GM21786 (cell line): ENCODE data around the gene ZNF536.

Source experiments
- ATAC-seq: cut with Tn5 transposase; IDR thresholded peaks from one replicate; pipeline ENCODE4 v1.9.1; 2021; ENCODE audit not compliant: unreplicated experiment

Gene ZNF536

GRCh38 chr19:30520735-30521479 lies 148.7 kb downstream of the ZNF536 start:
- ATAC-seq = no peak

GRCh38 chr19:30521937-30522336 lies 149.8 kb downstream of the ZNF536 start:
- ATAC-seq = no peak

- ATAC-seq = no peak
These were observed 150.2 kb downstream of the ZNF536 start for GRCh38 chr19:30522341-30522740.

- no peak for ATAC-seq
These were observed 151.6 kb downstream of the ZNF536 start for GRCh38 chr19:30523791-30524190.

GRCh38 chr19:30525383-30525782 lies 153.2 kb downstream of the ZNF536 start:
- no peak for ATAC-seq

GRCh38 chr19:30528919-30529318 lies 156.7 kb downstream of the ZNF536 start:
- no peak for ATAC-seq

GRCh38 chr19:30529876-30530275 lies 157.7 kb downstream of the ZNF536 start:
- ATAC-seq = no peak

GRCh38 chr19:30530751-30531150 lies 158.6 kb downstream of the ZNF536 start:
- ATAC-seq = no peak

GRCh38 chr19:30535011-30535410 lies 162.8 kb downstream of the ZNF536 start:
- ATAC-seq = no peak

GRCh38 chr19:30536975-30537374 lies 164.8 kb downstream of the ZNF536 start:
- ATAC-seq = no peak

- ATAC-seq = no peak
These were observed 167.1 kb downstream of the ZNF536 start for GRCh38 chr19:30539315-30539714.

GRCh38 chr19:30539981-30540380 lies 167.8 kb downstream of the ZNF536 start:
- no peak for ATAC-seq

GRCh38 chr19:30540761-30541160 lies 168.6 kb downstream of the ZNF536 start:
- ATAC-seq = no peak

GRCh38 chr19:30541575-30541974 lies 169.4 kb downstream of the ZNF536 start:
- no peak for ATAC-seq

- no peak for ATAC-seq
These were observed 171.2 kb downstream of the ZNF536 start for GRCh38 chr19:30543243-30543945.

- no peak for ATAC-seq
These were observed 173.6 kb downstream of the ZNF536 start for GRCh38 chr19:30545752-30546151.

GRCh38 chr19:30546332-30546731 lies 174.1 kb downstream of the ZNF536 start:
- no peak for ATAC-seq

- ATAC-seq = no peak
These were observed 175.1 kb downstream of the ZNF536 start for GRCh38 chr19:30547246-30547645.

- ATAC-seq = no peak
These were observed 177.0 kb downstream of the ZNF536 start for GRCh38 chr19:30549151-30549550.

- ATAC-seq = no peak
These were observed 179.1 kb downstream of the ZNF536 start for GRCh38 chr19:30551271-30551670.

- no peak for ATAC-seq
These were observed 180.4 kb downstream of the ZNF536 start for GRCh38 chr19:30552593-30552992.

- ATAC-seq = no peak
These were observed 183.0 kb downstream of the ZNF536 start for GRCh38 chr19:30555075-30555790.
